H9 (cell line): ENCODE measurements around the gene TM9SF3. TPM values are rescaled to one million over a fixed set of nuclear protein-coding genes. Genes with fewer than 3 reads are reported as not detected.

Experiments used
- DNase-seq: peaks from one replicate; pipeline ENCODE4 v3.0.0-alpha.2; 2017
- H2AFZ ChIP-seq: one replicate; pipeline ENCODE4 v1.6.1; 2013; ENCODE audit warnings: mild to moderate bottlenecking, low read length, control low read depth, moderate library complexity
- H2AK5ac ChIP-seq: 2 replicates; pipeline ENCODE4 v1.6.1; 2013; ENCODE audit warnings: low read length, control low read depth, mixed read lengths; ENCODE audit not compliant: insufficient read length
- H2BK120ac ChIP-seq: one replicate; pipeline ENCODE4 v1.6.1; 2013; ENCODE audit warnings: low read depth, mild to moderate bottlenecking, low read length, control low read depth, inconsistent platforms; ENCODE audit not compliant: poor library complexity, severe bottlenecking
- H2BK12ac ChIP-seq: 2 replicates; pipeline ENCODE4 v1.6.1; 2013; ENCODE audit warnings: low read length, control low read depth, mixed read lengths, low read depth; ENCODE audit not compliant: insufficient read length
- H2BK15ac ChIP-seq: 2 replicates; pipeline ENCODE4 v1.6.1; 2013; ENCODE audit warnings: low read depth, low read length, control low read depth
- H2BK20ac ChIP-seq: one replicate; pipeline ENCODE4 v1.6.1; 2013; ENCODE audit warnings: low read depth, mild to moderate bottlenecking, low read length, control low read depth, inconsistent platforms; ENCODE audit not compliant: poor library complexity, severe bottlenecking
- H2BK5ac ChIP-seq: 2 replicates; pipeline ENCODE4 v1.6.1; 2013; ENCODE audit warnings: low read length, control low read depth, mixed read lengths; ENCODE audit not compliant: insufficient read length
- H3K14ac ChIP-seq: 2 replicates; pipeline ENCODE4 v1.6.1; 2013; ENCODE audit warnings: low read length, control low read depth; ENCODE audit not compliant: insufficient read depth
- H3K18ac ChIP-seq: 2 replicates; pipeline ENCODE4 v1.6.1; 2013; ENCODE audit warnings: low read depth, mild to moderate bottlenecking, mixed read lengths, low read length, control low read depth; ENCODE audit not compliant: insufficient read length
- H3K23ac ChIP-seq: 2 replicates; pipeline ENCODE4 v1.6.1; 2013; ENCODE audit warnings: low read length, control low read depth, mixed read lengths, low read depth; ENCODE audit not compliant: insufficient read length
- H3K23me2 ChIP-seq: 2 replicates; pipeline ENCODE4 v1.6.1; 2013; ENCODE audit warnings: low read depth, mild to moderate bottlenecking, mixed read lengths, low read length, control low read depth; ENCODE audit not compliant: insufficient read length, poor library complexity, severe bottlenecking
- H3K27ac ChIP-seq: 2 replicates; pipeline ENCODE4 v1.5.1; 2013; ENCODE audit warnings: low read length, control low read depth, mixed read lengths, low read depth; ENCODE audit not compliant: insufficient read length
- H3K27me3 ChIP-seq: 2 replicates; pipeline ENCODE4 v1.6.1; 2013; ENCODE audit warnings: low read length, control low read depth, inconsistent platforms; ENCODE audit not compliant: insufficient read depth
- H3K4ac ChIP-seq: 2 replicates; pipeline ENCODE4 v1.6.1; 2013; ENCODE audit warnings: low read depth, mild to moderate bottlenecking, control low read depth, inconsistent platforms, low read length, moderate library complexity
- H3K4me1 ChIP-seq: 2 replicates; pipeline ENCODE4 v1.6.1; 2013; ENCODE audit warnings: low read length, control low read depth, inconsistent platforms; ENCODE audit not compliant: insufficient read depth
- H3K4me2 ChIP-seq: 2 replicates; pipeline ENCODE4 v1.6.1; 2013; ENCODE audit warnings: low read length, control low read depth, mixed read lengths; ENCODE audit not compliant: insufficient read length, insufficient read depth
- H3K56ac ChIP-seq: 2 replicates; pipeline ENCODE4 v1.6.1; 2013; ENCODE audit warnings: low read depth, mild to moderate bottlenecking, mixed read lengths, low read length, control low read depth; ENCODE audit not compliant: insufficient read length
- H3K79me1 ChIP-seq: 2 replicates; pipeline ENCODE4 v1.6.1; 2013; ENCODE audit warnings: low read depth, mild to moderate bottlenecking, moderate library complexity, low read length, control low read depth, inconsistent platforms; ENCODE audit not compliant: insufficient read depth, poor library complexity, severe bottlenecking
- H3K79me2 ChIP-seq: 2 replicates; pipeline ENCODE4 v1.6.1; 2013; ENCODE audit warnings: low read length, control low read depth, inconsistent platforms; ENCODE audit not compliant: insufficient read depth
- H3K9ac ChIP-seq: 2 replicates; pipeline ENCODE4 v1.6.1; 2013; ENCODE audit warnings: low read length, control low read depth, mixed read lengths; ENCODE audit not compliant: insufficient read length; ENCODE audit errors: extremely low read depth
- H3K9me3 ChIP-seq: one replicate; pipeline ENCODE4 v1.6.1; 2013; ENCODE audit warnings: low read depth, low read length, inconsistent platforms; ENCODE audit not compliant: control insufficient read depth
- H3T11ph ChIP-seq: one replicate; pipeline ENCODE4 v1.6.1; 2013; ENCODE audit warnings: mild to moderate bottlenecking, low read length, control low read depth, inconsistent platforms
- H4K20me1 ChIP-seq: one replicate; pipeline ENCODE4 v1.6.1; 2013; ENCODE audit not compliant: control insufficient read depth, insufficient read length, insufficient read depth
- H4K5ac ChIP-seq: 2 replicates; pipeline ENCODE4 v1.6.1; 2013; ENCODE audit warnings: low read depth, mild to moderate bottlenecking, mixed read lengths, low read length, control low read depth; ENCODE audit not compliant: insufficient read length
- H4K8ac ChIP-seq: replicated peaks from 2 replicates; pipeline ENCODE4 v1.6.1; 2013; ENCODE audit warnings: low read length, control low read depth, mixed read lengths, low read depth; ENCODE audit not compliant: insufficient read length
- H4K91ac ChIP-seq: 2 replicates; pipeline ENCODE4 v1.6.1; 2013; ENCODE audit warnings: low read depth, mild to moderate bottlenecking, moderate library complexity, mixed read lengths, low read length, control low read depth; ENCODE audit not compliant: insufficient read length
- H3K27ac Mint-ChIP-seq, 3 experiments: 2 replicates in 2 of 3; 3 replicates in 1 of 3; pipeline ENCODE4 v1.8.0; 2020 to 2021; ENCODE audit warnings: mixed read lengths in 3 of 3, mild to moderate bottlenecking in 1 of 3, moderate library complexity in 1 of 3
- H3K27me3 Mint-ChIP-seq: 2 replicates; pipeline ENCODE4 v1.8.0; 2021; ENCODE audit warnings: low read depth, mild to moderate bottlenecking, moderate library complexity, mixed read lengths
- H3K36me3 Mint-ChIP-seq, 3 experiments: 2 replicates in 2 of 3; 3 replicates in 1 of 3; pipeline ENCODE4 v1.8.0; 2020 to 2021; ENCODE audit warnings: low read depth in 3 of 3, mixed read lengths in 3 of 3; ENCODE audit not compliant: insufficient read depth in 1 of 3
- H3K4me1 Mint-ChIP-seq, 2 experiments: 2 replicates each; pipeline ENCODE4 v1.8.0; 2020; ENCODE audit warnings: mixed read lengths in 2 of 2
- H3K4me3 Mint-ChIP-seq, 2 experiments: 2 replicates in 1 of 2; 3 replicates in 1 of 2; pipeline ENCODE4 v1.8.0; 2020 to 2021; ENCODE audit warnings: mild to moderate bottlenecking in 2 of 2, mixed read lengths in 2 of 2, moderate library complexity in 1 of 2
- H3K9me3 Mint-ChIP-seq, 2 experiments: 2 replicates in 1 of 2; 3 replicates in 1 of 2; pipeline ENCODE4 v1.8.0; 2020; ENCODE audit warnings: mild to moderate bottlenecking in 2 of 2, mixed read lengths in 2 of 2, moderate library complexity in 1 of 2
- CTCF ChIP-seq: fragments of 200-600 bp; sonication (generic); conservative IDR thresholded peaks from 3 replicates; pipeline ENCODE4 v1.8.0; 2021; ENCODE audit warnings: antibody characterized with exemption, mild to moderate bottlenecking
- WGBS: extraction: QIAGEN DNeasy Blood & Tissue Kit; methylation state at CpG from one replicate; pipeline ENCODE4 v1.1.7; 2013; ENCODE audit warnings: missing lambda C conversion rate, low lambda C conversion rate, mixed read lengths; ENCODE audit not compliant: insufficient read length; ENCODE audit errors: extremely low coverage; 5-methylcytosine and 5-hydroxymethylcytosine counted together
- total RNA-seq: library from RNA; stranded (reverse); gene quantifications from 2 replicates; pipeline ENCODE4 v1.2.1, GENCODE V29; 2021

The TM9SF3 gene
- total RNA-seq, 1 experiment from 2014 or later, result 120 TPM

GRCh38 chr10:96619120-96619519 lies 32.3 kb upstream of the TM9SF3 start:
- H2BK20ac ChIP-seq, result no peak overlapping the region
- no peak overlapping the region for H3T11ph ChIP-seq
- H2AFZ ChIP-seq, result no peak overlapping the region
- no peaks in the 10 kb centered on the region for H3K4me1 ChIP-seq
- no peaks in the 10 kb centered on the region for H3K23me2 ChIP-seq
- no peak overlapping the region for H2BK12ac ChIP-seq
- H4K8ac ChIP-seq, result no peak overlapping the region
- no peaks in the 10 kb centered on the region for H4K20me1 ChIP-seq
- no peaks in the 10 kb centered on the region for H3K27me3 ChIP-seq
- H3K18ac ChIP-seq, result no peak overlapping the region
- Mint-ChIP-seq H3K9me3 (no peaks in the 10 kb centered on the region), H3K27me3 (no peaks in the 10 kb centered on the region), H3K4me3 (no peak overlapping the region), H3K36me3 (no peaks in the 10 kb centered on the region), H3K4me1 (peaks cover 7 to 11% of the 10 kb centered on the region in 2 experiments; a peak in 3 of 4 replicates), H3K27ac (no peak overlapping the region)
- WGBS, result no CpG with 5 or more reads among the region's 11 CpGs
- H3K79me1 ChIP-seq, result no peaks in the 10 kb centered on the region
- no peak for TF ChIP-seq CTCF
- H2AK5ac ChIP-seq, result no peak overlapping the region
- no peaks in the 10 kb centered on the region for H3K9me3 ChIP-seq
- no peak overlapping the region for H3K27ac ChIP-seq
- H3K79me2 ChIP-seq, result no peaks in the 10 kb centered on the region
- H3K23ac ChIP-seq, result no peak overlapping the region
- H3K14ac ChIP-seq, result no peak overlapping the region
- no peak for DNase-seq
- no peak overlapping the region for H2BK5ac ChIP-seq
- no peak overlapping the region for H2BK15ac ChIP-seq
- H3K4me2 ChIP-seq, result no peak overlapping the region
- H4K91ac ChIP-seq, result no peak overlapping the region
- no peak overlapping the region for H4K5ac ChIP-seq
- H3K4ac ChIP-seq, result no peak overlapping the region
- no peak overlapping the region for H3K56ac ChIP-seq
- no peak overlapping the region for H3K9ac ChIP-seq
- H2BK120ac ChIP-seq, result no peak overlapping the region
